Naive thymus-derived CD8-positive, alpha-beta T cell (primary cell): ENCODE results near the gene RPTOR. TPM values are rescaled to one million over a fixed set of nuclear protein-coding genes. Genes with fewer than 3 reads are reported as not detected.

ENCODE experiments used
- ATAC-seq, 2 donors: fragments of 150-1000 bp; cut with Tn5 transposase in 1 of 2; sonication (Bioruptor Pico), chemical (Tn5 transposase) in 1 of 2; 1 replicate in 1 of 2; 2 replicates in 1 of 2; pipeline ENCODE4 v1.10.0; 2021; ENCODE audit warnings: mild to moderate bottlenecking in 2 of 2, moderate library complexity in 2 of 2
- POLR2A ChIA-PET: fragments of 350-600 bp; sonication (Branson Sonifier 250); formaldehyde crosslinking; loops from one replicate; lab custom pipeline; 2021; ENCODE audit warnings: antibody characterized with exemption; lab: Charles Lee
- DNase-seq, 10 donors: peaks; one replicate each; pipeline versions ENCODE4 v3.0.0 to v3.0.0-alpha.2; 2020 to 2022
- H3K27ac Mint-ChIP-seq, 10 donors: one replicate each; pipeline ENCODE4 v1.8.0; 2020 to 2022; ENCODE audit warnings: mild to moderate bottlenecking in 10 of 10, mixed read lengths in 10 of 10, moderate library complexity in 4 of 10, inconsistent platforms in 1 of 10
- H3K27me3 Mint-ChIP-seq, 5 donors: one replicate each; pipeline ENCODE4 v1.8.0; 2021 to 2022; ENCODE audit warnings: mixed read lengths in 5 of 5
- H3K36me3 Mint-ChIP-seq, 3 donors: one replicate each; pipeline ENCODE4 v1.8.0; 2020 to 2022; ENCODE audit warnings: mixed read lengths in 3 of 3, mild to moderate bottlenecking in 2 of 3, inconsistent platforms in 1 of 3
- H3K4me1 Mint-ChIP-seq, 4 donors: one replicate each; pipeline ENCODE4 v1.8.0; 2021 to 2022; ENCODE audit warnings: mixed read lengths in 4 of 4
- H3K4me3 Mint-ChIP-seq, 10 donors: one replicate each; pipeline ENCODE4 v1.8.0; 2020 to 2022; ENCODE audit warnings: mild to moderate bottlenecking in 10 of 10, mixed read lengths in 10 of 10, moderate library complexity in 6 of 10, inconsistent platforms in 1 of 10
- H3K9me3 Mint-ChIP-seq, 9 donors: one replicate each; pipeline ENCODE4 v1.8.0; 2020 to 2022; ENCODE audit warnings: mixed read lengths in 9 of 9, mild to moderate bottlenecking in 3 of 9, inconsistent platforms in 1 of 9, moderate library complexity in 1 of 9
- polyA plus RNA-seq, 3 donors: library from polyadenylated mRNA; unstranded; fragments of 300-500 nt; fragmentation: Illumina TruSeq; gene quantifications; one replicate each; pipeline ENCODE4 v1.2.3, GENCODE V29; 2021
- total RNA-seq, 8 experiments: library from RNA in 2 of 8; stranded (reverse) in 2 of 8; gene quantifications; one replicate each; pipeline ENCODE4 v1.2.3 and lab custom pipeline; 2021 to 2026

Gene RPTOR
- total and polyA plus RNA-seq, 5 experiments from 2014 or later: 5.3 to 53.9 (median 10.2) TPM

DNA sequence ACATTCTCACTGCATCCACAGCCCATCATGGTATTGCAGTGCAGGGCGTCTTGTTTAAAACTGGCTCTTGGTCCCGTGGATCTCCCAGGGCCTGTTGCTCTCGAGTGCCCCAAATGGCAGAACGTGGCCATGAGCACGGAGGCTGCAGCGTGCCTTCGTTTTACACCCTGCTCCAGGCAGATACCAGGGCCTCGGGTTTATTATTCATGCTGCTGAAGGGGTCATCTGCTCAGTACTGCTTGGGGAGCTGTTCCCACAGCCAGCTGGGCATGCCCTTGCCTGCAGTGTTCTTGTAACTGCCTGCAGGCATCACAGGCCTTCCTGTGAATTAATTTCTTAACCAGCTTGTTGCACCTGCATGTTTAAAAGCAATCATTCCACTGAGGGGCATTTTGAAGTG lies 317.3 kb downstream of the RPTOR start:
- H3K36me3 Mint-ChIP-seq: peaks cover 10 to 18% (median 17%) of the 10 kb centered on the region in 3 donors
- peaks cover 33 to 61% (median 47%) of the 10 kb centered on the region in 4 donors for H3K4me1 Mint-ChIP-seq
- POLR2A ChIA-PET: interaction anchor here (1.1 to 1.6 kb wide), 2 partner anchors 14 to 72 kb away, joined by 3 read pairs; no protein-coding TSS in a partner anchor
- no peaks in the 10 kb centered on the region for H3K27me3 Mint-ChIP-seq
- H3K9me3 Mint-ChIP-seq: peaks cover 0 to 5% (median 0%) of the 10 kb centered on the region in 9 donors
- peak overlapping the region; percentile 78 to 95 (median 88) for H3K27ac Mint-ChIP-seq
- peak in 8 of 10 donors; percentile 16 to 75 (median 46) for DNase-seq
- H3K4me3 Mint-ChIP-seq: peak overlapping the region in 8 of 10 donors; percentile 29 to 82 (median 66)
- ATAC-seq: peak; percentile 88 to 92

DNA sequence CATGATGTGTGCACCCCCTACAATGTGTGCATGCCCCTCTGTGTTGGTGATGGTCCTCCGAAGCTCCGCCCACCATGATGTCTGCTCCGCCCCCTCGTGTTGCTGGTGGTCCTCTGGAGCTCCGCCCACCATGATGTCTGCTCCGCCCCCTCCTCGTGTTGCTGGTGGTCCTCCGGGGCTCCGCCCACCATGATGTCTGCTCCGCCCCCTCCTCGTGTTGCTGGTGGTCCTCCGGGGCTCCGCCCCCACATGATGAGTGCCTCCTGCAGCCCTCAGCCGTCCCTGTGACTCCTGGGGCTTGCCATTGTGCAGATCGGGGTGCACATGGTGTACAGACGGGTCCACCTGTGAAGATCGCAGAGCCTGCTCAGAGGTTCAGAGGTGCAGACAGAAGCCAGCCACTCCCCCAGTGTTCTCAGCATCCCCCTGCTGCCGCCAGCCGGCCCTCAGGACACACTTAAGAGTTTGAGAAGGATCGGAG lies 317.9 kb downstream of the RPTOR start:
- Mint-ChIP-seq H3K4me3 (peak overlapping the region in 4 of 10 donors; percentile 7 to 66 (median 42)), H3K4me1 (peaks cover 32 to 61% (median 45%) of the 10 kb centered on the region in 4 donors), H3K9me3 (peaks cover 0 to 5% (median 0%) of the 10 kb centered on the region in 9 donors), H3K27ac (peak overlapping the region in 8 of 10 donors; percentile 78 to 95 (median 86)), H3K36me3 (peaks cover 10 to 17% (median 16%) of the 10 kb centered on the region in 3 donors), H3K27me3 (no peaks in the 10 kb centered on the region)
- DNase-seq (peak in 1 of 10 donors; percentile 56), ATAC-seq (no peak)
- POLR2A ChIA-PET: no interaction called here

DNA sequence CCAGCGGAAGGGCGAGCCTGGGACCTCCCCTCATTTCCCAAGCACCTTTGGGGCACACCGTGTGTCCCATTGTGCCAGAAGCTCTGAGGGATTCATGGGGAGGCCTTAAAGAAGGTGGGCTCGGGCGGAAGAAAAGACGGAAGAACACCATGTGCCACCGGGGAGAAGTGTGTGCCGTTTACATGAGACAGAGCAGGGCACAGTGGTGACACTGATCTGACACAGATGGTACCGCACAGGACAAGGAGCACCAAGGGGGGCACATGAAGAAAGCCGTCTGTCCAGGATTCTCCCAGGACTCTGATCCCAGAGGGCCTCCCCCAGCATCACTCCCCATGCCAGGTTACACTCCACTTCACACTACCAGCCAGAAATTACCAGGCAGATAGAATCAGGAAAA lies 318.3 kb downstream of the RPTOR start:
- no peak for DNase-seq
- Mint-ChIP-seq H3K36me3 (peaks cover 10 to 17% (median 16%) of the 10 kb centered on the region in 3 donors), H3K4me1 (peaks cover 33 to 60% (median 47%) of the 10 kb centered on the region in 4 donors), H3K4me3 (peak overlapping the region in 1 of 10 donors; percentile 55), H3K27ac (peak overlapping the region in 4 of 10 donors; percentile 30 to 91 (median 68)), H3K9me3 (peaks cover 0 to 5% (median 0%) of the 10 kb centered on the region in 9 donors), H3K27me3 (no peaks in the 10 kb centered on the region)
- no peak for ATAC-seq
- POLR2A ChIA-PET: no interaction called here

DNA sequence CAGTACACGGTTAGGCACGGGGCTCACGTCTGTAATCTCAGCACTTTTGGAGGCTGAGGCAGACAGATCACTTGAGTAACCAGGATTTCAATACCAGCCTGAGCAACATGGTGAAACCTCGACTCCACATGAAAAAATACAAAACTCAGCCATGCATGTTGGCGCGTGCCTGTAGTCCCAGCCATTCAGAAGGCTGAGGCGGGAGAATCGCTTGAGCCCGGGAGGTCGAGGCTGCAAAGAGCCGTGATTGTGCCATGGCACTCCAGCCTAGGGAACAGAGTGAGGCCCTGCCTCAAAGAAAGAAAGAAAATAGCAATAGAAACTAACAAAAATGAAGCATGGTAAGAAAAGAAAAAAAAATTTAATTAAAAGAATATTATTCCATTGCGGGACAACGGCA lies 319.0 kb downstream of the RPTOR start:
- peaks cover 0 to 5% (median 0%) of the 10 kb centered on the region in 9 donors for H3K9me3 Mint-ChIP-seq
- H3K4me1 Mint-ChIP-seq: peaks cover 34 to 54% (median 45%) of the 10 kb centered on the region in 4 donors
- no peaks in the 10 kb centered on the region for H3K27me3 Mint-ChIP-seq
- H3K27ac Mint-ChIP-seq: peak overlapping the region in 1 of 10 donors; percentile 57
- no peak overlapping the region for H3K4me3 Mint-ChIP-seq
- ATAC-seq (no peak), DNase-seq (peak in 1 of 10 donors; percentile 28)
- H3K36me3 Mint-ChIP-seq: peaks cover 10 to 17% (median 12%) of the 10 kb centered on the region in 3 donors
- POLR2A ChIA-PET: no interaction called here

DNA sequence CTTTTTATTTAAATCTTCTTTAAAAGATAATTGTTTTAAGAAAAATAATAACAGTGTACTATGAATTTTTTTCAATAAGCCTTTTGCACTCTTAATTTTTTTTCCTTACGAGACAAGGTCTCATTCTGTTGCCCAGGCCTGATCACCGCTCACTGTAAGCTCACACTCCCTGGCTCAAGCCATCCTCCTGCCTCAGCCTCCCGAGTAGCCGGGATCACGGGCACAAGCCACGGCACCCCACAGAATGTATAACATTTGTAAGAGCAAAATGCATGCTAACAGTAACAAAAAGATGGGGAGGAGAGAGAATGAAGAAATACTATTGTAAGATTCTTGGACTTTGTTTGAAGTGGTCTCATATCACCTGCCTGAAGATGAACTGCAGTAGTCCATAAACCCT lies 320.1 kb downstream of the RPTOR start:
- ATAC-seq (no peak), DNase-seq (peak in 1 of 10 donors; percentile 40)
- Mint-ChIP-seq H3K36me3 (peaks cover 10 to 17% (median 12%) of the 10 kb centered on the region in 3 donors), H3K4me1 (peaks cover 32 to 48% (median 45%) of the 10 kb centered on the region in 4 donors), H3K27ac (peak overlapping the region in 1 of 10 donors; percentile 17), H3K27me3 (no peaks in the 10 kb centered on the region), H3K4me3 (no peak overlapping the region), H3K9me3 (peaks cover 0 to 5% (median 0%) of the 10 kb centered on the region in 9 donors)
- POLR2A ChIA-PET: no interaction called here

DNA sequence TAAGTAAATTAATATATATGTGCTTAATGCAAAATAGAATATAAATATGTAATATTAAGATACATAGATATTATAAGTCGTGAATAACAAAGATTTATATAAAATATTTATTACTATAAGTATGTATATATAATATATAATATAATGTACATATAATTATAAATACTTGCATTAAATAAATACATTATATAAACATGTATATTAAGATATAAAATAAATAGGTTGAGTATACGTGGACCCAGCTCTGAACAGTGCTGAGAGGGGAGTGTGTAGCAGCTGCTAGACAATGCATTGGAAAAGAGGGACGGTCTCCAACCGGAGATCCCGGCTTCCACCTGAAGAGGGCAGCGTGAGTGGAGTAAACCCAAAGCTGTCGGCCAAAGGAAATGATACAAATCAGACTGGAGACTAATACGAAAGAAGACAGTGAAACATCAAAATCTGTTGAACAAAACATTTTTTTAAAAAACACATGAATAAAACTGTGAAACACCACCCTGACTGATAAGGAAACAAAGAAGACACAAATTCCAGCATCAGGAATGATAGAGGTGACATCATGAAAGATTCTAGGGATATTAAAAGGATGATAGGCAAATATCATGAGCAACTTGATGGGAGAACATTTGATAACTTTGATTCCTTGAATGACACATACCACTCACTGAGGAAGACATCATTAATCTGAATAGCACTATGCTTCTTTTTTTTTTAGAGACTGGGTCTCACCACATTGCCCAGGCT lies 321.6 kb downstream of the RPTOR start:
- Mint-ChIP-seq H3K4me1 (peaks cover 38 to 54% (median 52%) of the 10 kb centered on the region in 4 donors), H3K27ac (peak overlapping the region in 4 of 10 donors; percentile 10 to 77 (median 55)), H3K27me3 (no peaks in the 10 kb centered on the region), H3K4me3 (no peak overlapping the region), H3K36me3 (peaks cover 10 to 17% (median 12%) of the 10 kb centered on the region in 3 donors), H3K9me3 (peaks cover 0 to 5% (median 0%) of the 10 kb centered on the region in 9 donors)
- DNase-seq (peak in 7 of 10 donors; percentile 30 to 73 (median 47)), ATAC-seq (peak; percentile 56 to 63)
- POLR2A ChIA-PET: interaction anchor here (1.0 kb wide), 1 partner anchor 411 kb away, joined by 3 read pairs; no protein-coding TSS in a partner anchor

DNA sequence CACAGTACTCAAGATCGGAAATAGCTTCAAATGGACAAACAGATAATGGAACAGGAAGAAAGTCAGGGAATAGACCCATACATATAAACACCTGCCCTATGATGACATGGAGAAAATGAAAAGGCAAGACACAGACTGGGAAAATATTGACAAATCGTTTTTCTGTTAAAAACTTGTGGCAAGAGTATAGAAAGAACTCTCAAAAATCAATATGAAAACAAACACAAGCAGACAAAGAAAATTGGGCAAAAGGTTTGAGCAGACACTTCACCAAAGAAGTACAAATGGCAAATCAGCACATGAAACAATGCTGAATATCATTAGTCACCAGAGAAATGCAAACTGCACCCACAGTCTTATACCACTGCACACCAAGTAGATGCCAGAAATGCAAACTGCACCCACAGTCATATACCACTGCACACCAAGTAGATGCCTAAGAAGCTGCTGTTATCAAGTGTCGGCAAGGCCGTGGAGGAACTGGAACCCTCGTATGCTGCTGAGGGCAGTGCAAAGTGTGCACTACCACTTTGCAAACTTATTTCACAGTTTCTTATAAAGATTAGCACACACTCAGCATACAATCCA lies 323.5 kb downstream of the RPTOR start:
- no peak for ATAC-seq
- H3K4me1 Mint-ChIP-seq: peaks cover 31 to 54% (median 52%) of the 10 kb centered on the region in 4 donors
- H3K9me3 Mint-ChIP-seq: peaks cover 0 to 4% (median 0%) of the 10 kb centered on the region in 9 donors
- peaks cover 8 to 12% (median 10%) of the 10 kb centered on the region in 3 donors for H3K36me3 Mint-ChIP-seq
- H3K27me3 Mint-ChIP-seq: no peaks in the 10 kb centered on the region
- DNase-seq: no peak
- POLR2A ChIA-PET: no interaction called here
- peak overlapping the region in 1 of 10 donors; percentile 34 for H3K4me3 Mint-ChIP-seq
- peak overlapping the region in 2 of 10 donors; percentile 7 to 21 for H3K27ac Mint-ChIP-seq

DNA sequence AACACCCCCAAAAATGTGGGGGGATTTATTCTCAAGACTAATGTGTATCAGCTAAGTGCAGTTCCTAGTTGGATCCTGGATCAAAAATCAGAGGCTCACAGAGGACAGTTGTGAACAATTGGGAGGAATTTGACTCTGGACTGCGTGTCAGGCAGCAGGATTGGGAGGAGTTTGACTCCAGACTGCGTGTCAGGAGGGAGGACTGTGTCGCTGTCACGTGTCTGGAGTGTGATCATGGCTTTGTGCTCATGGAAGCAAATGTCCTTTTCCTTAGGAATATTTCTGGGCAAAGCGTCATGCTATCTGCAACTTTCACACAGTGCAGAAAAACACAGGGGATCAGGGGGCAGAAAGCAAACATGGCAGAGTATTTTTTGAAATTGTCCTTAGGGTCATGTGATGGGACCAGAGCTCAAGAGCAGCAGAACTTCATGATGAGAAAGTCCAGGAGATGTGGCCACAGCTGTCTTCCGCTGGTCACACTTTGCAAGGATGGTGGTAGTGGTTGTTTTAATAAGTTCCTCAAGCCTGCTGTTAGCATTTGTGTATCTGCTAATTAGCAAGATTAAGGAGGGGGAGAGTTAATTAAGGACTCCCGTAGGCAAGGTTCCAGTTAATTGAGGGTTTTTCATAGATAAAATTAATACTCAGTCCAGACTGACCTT lies 325.0 kb downstream of the RPTOR start:
- Mint-ChIP-seq H3K4me1 (peaks cover 36 to 64% (median 62%) of the 10 kb centered on the region in 4 donors), H3K9me3 (no peaks in the 10 kb centered on the region), H3K4me3 (peak overlapping the region in 1 of 10 donors; percentile 21), H3K36me3 (peaks cover 0 to 2% (median 0%) of the 10 kb centered on the region in 3 donors), H3K27ac (peak overlapping the region in 5 of 10 donors; percentile 16 to 41 (median 40)), H3K27me3 (no peaks in the 10 kb centered on the region)
- DNase-seq (peak in 1 of 10 donors; percentile 32), ATAC-seq (no peak)
- POLR2A ChIA-PET: interaction anchor here (0.5 kb wide), 1 partner anchor 1032 kb away, joined by 3 read pairs; no protein-coding TSS in a partner anchor

DNA sequence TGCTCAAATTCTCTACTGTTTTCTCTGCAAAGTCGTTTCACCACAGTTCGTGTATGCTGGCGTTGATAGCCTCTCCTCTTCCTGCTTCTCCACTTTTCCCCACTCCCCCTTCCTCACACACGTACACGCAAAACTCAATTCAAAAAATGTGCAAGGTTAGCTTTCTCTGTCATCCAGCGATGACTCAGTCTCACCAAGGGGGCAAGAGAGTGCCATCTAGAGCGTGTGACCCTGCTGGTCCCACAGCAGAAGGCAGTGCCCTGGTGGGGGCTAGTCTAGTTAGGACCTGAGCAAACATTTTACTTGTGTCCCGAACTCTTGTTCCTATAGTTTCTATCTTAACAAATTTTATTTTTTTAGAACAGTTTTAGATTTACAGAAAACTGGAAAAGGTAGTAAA lies 325.8 kb downstream of the RPTOR start:
- POLR2A ChIA-PET: interaction anchor here (0.5 to 0.8 kb wide), 2 partner anchors 10 to 1033 kb away, joined by 3 read pairs; no protein-coding TSS in a partner anchor
- Mint-ChIP-seq H3K4me1 (peaks cover 34 to 68% (median 61%) of the 10 kb centered on the region in 4 donors), H3K4me3 (peak overlapping the region in 4 of 10 donors; percentile 12 to 83 (median 46)), H3K27me3 (no peaks in the 10 kb centered on the region), H3K9me3 (no peaks in the 10 kb centered on the region), H3K36me3 (peaks cover 0 to 3% (median 0%) of the 10 kb centered on the region in 3 donors), H3K27ac (peak overlapping the region in 7 of 10 donors; percentile 12 to 44 (median 34))
- peak in 1 of 10 donors; percentile 61 for DNase-seq
- ATAC-seq: peak; percentile 66 to 74

DNA sequence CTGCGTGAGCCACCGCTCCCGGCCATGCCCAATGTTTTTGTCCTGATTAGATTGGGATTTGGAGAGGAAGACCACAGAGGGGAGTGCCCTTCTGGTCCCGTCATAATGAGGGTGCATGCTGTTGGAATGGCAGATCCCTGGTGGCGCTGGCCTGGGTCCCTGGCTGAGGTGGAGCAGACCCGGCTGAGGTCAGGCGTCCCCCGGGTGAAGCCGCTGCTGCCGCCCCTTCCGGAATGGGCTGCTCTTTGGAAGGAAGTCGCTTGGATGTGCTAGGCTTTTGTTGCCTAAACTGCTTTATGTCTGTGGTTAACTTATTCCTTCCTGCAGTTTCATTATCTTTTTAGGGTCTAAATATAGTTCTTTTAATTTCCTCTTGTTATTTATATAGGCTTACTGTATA lies 326.7 kb downstream of the RPTOR start:
- H3K4me1 Mint-ChIP-seq: peaks cover 32 to 63% (median 57%) of the 10 kb centered on the region in 4 donors
- POLR2A ChIA-PET: interaction anchor here (1.0 kb wide), 1 partner anchor 10 kb away, joined by 3 read pairs; no protein-coding TSS in a partner anchor
- peaks cover 0 to 4% (median 0%) of the 10 kb centered on the region in 3 donors for H3K36me3 Mint-ChIP-seq
- DNase-seq (peak in 3 of 10 donors; percentile 30 to 54 (median 35)), ATAC-seq (peak; percentile 54 to 62)
- no peaks in the 10 kb centered on the region for H3K9me3 Mint-ChIP-seq
- no peaks in the 10 kb centered on the region for H3K27me3 Mint-ChIP-seq
- H3K27ac Mint-ChIP-seq: peak overlapping the region in 9 of 10 donors; percentile 16 to 83 (median 71)
- peak overlapping the region; percentile 60 to 83 (median 76) for H3K4me3 Mint-ChIP-seq

DNA sequence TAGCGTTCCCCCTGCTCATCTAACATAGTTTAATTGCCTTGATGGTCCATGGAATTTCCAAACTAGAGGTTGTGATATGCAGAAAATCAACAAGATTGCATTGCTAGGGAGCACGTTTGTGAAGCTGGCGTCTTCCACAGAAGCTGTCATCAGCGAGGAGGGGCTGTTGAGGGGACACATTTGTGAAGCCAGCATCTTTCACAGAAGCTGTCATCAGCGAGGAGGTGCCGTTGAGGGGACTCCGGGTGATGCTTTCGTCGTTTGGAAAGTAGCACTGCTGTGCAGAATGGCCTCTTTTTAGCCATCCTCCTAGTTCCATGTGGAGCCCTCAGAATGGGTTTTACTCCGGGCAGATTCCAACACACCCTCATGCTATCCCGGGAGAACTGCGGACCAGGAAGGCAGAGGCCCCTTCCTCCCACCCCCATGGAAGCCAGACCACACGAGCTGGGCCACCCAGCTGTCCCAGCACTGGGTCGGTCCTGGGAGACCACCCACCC lies 327.4 kb downstream of the RPTOR start:
- H3K27ac Mint-ChIP-seq: peak overlapping the region in 7 of 10 donors; percentile 16 to 79 (median 70)
- peak overlapping the region; percentile 60 to 83 (median 76) for H3K4me3 Mint-ChIP-seq
- H3K4me1 Mint-ChIP-seq: peaks cover 34 to 65% (median 59%) of the 10 kb centered on the region in 4 donors
- DNase-seq (peak in 1 of 10 donors; percentile 21), ATAC-seq (no peak)
- peaks cover 0 to 8% (median 0%) of the 10 kb centered on the region in 3 donors for H3K36me3 Mint-ChIP-seq
- H3K9me3 Mint-ChIP-seq: no peaks in the 10 kb centered on the region
- POLR2A ChIA-PET: interaction anchor here (1.0 to 1.6 kb wide), 2 partner anchors 9 to 15 kb away, joined by 3 to 4 read pairs; no protein-coding TSS in a partner anchor
- no peaks in the 10 kb centered on the region for H3K27me3 Mint-ChIP-seq
